GM19468 (cell line): ENCODE results near the gene MROH2A.
"Not testable (repeated sequence)": the region's sequence is repeated elsewhere in the genome, so short reads cannot be mapped to it uniquely, and the experiment has no call there.

Experiments
- ATAC-seq: cut with Tn5 transposase; IDR thresholded peaks from one replicate; pipeline ENCODE4 v1.9.1; 2021; ENCODE audit warnings: mild to moderate bottlenecking, moderate library complexity, moderate number of reproducible peaks; ENCODE audit not compliant: unreplicated experiment; ENCODE audit errors: extremely low read depth

Gene MROH2A

DNA sequence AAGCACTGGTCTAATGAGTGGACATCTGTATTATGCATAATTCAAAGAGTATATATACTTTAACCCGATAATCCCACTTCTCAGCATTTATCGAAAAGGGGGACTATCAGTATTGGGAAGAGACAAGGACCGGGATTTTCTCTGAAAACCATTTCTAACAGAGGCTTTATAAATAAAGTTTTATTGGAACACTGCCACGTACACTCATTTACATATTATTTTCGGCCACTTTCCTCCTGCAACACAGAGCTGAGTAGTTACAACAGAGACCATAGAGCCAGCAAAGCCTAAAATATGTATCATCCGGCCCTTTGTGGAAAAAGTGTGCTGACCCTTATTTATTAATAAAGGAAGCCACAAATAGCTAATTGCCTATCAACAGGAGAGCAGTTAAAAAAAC is 73.0 kb downstream of the MROH2A start:
- ATAC-seq: no peak

DNA sequence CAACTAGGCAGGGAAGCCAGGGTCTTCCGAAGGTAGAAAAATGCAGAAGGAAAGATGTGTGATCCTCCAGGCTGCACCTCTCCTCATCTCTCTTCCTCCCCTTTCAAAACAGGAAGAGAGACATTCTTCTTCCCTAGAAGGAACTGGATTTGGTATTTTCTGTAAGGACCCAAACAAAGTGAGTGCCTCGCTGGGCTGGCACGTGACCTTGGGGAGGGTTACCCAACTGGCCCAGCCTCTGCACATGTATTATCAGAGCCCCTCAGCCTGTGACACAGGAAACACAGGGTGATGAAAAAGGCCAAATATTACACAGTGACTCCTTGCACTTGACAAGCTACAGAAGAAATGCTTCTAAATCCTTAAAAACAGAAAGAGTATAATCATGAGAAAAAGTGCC is 73.9 kb downstream of the MROH2A start:
- no peak for ATAC-seq

DNA sequence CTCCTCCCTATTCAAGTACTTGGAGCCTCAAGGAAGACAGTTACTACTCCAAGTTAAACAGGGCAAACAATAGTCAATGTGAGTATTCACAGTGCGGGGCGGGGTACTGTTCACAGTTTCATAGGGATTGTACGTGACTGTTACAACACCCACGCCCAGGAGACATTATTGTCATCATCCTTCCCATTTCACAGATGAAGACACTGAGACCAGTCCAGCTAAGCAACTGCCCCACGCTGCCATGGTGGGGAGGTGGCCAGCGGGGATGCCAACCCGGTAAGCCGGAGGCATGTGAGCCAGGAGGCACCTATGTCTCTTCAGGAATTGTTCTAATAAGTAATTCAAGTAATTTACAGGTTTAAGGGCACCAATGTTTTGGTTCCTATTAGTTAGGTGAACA is 75.2 kb downstream of the MROH2A start:
- no peak for ATAC-seq

DNA sequence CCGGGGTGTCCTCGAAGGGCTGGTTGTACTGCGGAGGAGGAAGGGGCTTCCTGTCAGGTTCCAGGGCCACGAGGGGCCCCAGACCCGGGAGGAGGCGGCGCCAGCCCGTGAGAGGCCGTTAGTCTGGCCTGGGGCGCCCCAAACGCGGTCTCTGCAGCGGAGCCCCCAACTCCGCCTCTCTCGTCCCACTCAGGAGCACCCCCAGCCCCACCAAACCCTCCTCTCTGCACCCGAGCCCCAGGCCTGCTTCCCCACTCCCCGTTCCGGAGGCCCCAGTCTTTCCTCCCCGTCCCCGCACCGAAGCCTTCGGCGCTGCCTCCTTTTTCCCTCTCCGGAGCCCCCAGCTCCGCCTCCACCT is 75.7 kb downstream of the MROH2A start:
- ATAC-seq: no peak

DNA sequence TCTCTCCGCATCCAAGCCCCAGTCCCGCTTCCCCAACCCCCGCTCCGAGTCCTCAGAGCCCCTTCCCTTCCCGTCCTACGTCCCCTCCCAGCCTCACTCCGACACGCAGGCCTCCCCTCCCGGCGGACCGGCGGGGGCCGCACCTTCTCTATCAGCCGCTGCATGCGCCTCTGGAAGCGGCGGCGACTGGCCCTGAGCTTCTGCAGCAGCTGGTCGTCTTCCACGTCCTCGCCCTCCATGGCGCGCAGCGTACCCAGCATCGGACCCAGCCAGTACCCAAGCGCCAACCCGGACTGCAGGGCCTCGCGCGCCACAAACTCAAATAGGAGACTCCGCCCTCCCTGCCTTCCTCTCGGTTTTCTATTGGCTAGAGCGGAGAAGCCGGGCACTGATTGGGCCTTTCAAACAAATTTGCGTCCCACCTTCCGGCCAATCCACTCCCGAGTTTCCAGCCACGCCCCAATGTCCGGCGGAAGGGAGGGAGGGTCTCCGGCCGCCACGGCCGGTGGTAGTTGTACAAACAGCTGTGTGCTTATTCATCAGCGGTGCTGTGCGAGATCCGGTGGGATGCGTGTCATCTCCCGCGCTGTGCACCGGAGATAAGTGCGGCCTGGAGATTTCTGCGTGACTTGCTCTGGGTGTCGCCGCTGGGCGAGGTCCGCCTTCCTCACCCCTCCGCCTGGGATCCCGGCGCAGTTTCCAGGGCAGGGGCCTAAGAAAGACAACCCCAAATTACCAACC is 76.3 kb downstream of the MROH2A start, which contains the start of gene HJURP:
Gene HJURP (minus strand): TSS at position 295 of the 741 bp plus-strand sequence. CDS start 35 bp downstream, at position 260.
- ATAC-seq: peak; percentile 97

DNA sequence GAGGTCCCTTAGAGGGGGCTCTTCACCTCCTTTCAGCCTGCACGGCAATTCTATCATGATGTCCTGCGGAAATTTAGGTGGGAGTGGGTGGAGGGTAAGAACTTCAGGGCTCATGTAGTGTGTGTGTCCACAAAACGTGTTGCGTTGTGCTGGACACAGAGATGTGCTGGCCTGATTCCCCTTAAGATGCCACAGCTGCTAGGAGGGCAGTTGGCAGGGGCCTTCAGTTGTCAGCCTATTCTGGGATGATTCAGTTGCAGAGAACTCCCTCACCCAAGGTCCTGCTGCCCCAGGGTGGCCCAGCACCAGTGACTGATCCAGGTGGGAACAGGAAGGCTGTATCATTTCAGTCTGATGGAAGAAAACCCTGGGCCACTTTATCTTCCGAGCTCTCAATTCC is 77.2 kb downstream of the MROH2A start:
- no peak for ATAC-seq

DNA sequence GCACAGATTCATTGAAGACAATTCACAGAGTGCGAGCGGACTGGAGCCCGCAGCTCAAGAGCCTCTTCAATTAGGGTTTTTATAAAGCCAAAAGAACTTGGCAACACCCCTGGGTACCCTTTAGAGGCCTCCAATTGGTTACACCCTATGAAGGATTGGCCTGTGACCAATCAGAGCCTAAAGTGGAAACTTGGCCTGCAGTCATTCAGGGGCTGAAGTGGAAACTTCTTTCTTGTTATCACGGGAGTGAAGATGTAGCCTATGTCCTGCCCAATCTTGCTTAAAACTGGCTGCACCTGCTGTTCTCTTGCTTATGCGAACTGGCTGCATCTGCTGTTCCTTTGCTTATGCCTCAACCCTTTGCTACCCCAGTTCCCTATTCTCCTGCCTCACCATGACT is 78.1 kb downstream of the MROH2A start:
- no peak for ATAC-seq

DNA sequence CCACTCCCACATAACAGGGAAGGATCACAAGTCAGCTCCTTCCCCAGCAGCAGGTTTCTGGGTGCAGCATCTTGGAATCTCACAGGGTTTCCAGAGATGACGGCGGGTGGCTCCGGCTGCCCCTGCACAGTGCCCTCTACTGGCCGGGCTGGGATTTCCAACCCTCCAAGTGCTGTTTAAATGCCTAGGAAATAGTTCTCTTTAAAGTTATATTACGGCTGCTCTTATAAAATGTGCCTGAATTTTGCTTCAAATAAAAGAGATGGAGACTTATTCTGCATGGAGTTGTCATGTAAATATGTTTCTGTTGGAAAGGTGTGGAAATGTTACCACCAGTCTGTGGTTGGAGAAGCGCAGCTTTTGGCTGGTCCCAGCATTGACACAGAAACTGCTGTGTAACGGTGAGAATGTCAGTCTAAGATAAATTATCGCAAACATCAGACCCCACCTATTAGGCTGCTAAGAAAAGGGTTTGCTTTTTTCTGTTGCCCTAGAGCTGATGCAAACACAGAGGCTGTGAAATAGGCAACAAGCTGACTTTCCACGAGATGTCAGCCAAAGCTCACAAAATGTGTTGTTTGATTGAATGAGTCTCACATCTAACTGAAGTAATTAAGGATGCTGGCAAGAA is 79.5 kb downstream of the MROH2A start:
- ATAC-seq: no peak

DNA sequence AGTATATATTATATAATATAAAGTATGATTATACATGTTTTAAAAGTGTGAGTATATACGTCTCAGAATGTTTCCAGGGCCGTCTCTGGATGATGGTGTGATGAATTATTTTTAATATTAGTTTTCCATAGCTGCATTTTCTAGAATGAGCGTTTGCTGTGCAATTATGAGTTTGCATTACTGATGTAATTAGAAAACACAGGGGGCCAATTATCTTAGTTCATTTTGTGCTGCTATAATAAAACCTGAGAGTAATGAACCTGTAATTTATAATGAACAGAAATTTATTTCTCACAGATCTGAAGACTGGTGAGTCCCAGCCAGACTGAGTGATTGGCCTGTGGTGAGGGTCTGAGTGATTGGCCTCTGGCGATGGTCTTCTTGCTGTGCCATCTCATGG is 80.2 kb downstream of the MROH2A start:
- ATAC-seq: no peak

DNA sequence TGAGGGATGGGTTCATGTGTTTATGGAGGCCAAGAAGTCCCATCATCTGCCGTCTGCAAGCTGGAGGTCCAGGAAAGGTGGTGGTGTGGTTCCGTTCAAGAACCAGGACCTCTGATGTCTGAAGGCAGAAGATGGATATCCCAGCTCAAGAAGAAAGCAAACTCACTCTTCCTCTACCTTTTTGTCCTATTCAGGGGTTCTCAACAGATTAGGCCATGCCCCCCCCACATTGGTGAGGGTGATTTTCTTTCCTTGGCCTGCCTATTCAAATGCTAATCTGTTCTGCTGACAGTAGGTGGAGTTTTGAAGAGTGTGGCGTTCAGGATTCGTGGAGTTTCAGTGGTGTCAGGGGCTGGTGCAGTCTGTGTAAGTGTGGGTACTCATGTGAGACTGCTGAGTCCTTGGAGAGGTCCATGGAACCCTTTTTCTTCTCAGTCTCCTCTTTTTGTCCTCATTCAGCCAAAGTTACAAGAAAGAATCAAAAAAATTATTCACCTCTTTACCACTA is 84.2 kb downstream of the MROH2A start:
- ATAC-seq: no peak

DNA sequence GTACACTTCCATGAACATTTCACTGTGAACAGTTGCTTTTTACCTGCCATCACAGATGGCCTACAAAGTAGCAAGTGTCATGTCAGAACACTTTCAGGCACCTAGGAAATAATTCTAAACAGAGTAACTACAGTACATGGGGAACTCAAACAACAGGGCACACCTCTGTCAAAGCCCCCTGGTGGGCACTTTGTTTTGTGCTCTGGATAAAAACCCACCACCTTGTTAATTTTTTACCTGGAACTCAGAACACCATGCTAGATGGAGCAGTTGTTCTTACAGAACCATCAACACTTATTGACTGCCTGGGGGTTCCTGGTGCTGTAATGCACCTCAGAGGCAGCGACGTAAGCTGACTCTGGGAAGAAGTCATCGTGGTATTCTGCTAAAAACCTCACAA is 87.7 kb downstream of the MROH2A start:
- ATAC-seq: no peak

DNA sequence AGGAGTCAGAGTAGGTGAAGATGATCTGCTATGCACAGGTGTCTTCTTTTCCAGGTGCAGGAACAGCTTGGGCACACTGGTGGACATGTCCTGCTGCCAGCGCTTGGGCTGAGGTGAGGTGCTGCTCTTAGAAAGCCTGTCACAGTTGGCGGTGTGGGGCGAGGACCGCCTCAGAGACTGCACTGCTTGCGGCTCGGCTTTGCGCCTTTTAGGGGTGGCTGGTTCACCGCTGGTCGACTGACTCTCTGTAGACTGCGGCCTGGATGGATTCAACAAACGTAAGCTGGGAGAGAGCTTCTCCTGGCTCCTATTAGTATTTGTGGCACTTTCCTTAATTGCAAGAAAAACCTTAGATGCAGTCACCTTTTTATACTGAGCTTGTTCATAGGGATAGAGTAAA is 88.3 kb downstream of the MROH2A start:
- ATAC-seq: no peak

DNA sequence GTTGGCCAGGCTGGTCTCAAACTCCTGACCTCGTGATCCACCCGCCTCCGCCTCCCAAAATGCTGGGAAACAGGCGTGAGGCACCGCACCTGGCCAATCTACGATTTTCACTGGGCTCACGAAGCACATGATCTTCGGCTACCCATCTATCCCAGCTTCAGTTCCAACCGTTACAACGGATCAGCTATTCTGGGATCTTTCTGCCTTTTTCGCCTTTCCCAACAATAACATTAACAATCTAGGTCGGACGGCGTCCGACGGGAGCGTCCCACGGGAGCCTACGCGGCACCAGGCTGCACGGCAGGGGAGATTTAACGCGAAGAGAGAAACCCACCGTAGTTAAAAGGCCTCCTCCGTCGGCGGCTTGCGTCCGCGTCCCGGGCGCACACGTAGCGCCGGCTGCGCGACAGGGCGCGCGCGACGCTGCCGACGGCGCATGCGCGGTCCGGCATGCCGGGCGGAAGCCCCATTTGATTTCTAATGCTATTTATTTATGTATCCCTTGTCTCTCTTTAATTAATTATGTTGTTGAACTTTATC is 89.9 kb downstream of the MROH2A start, which contains the start of gene MSL3B:
Gene MSL3B (minus strand): TSS at position 394 of the 540 bp plus-strand sequence.
- ATAC-seq: no peak

DNA sequence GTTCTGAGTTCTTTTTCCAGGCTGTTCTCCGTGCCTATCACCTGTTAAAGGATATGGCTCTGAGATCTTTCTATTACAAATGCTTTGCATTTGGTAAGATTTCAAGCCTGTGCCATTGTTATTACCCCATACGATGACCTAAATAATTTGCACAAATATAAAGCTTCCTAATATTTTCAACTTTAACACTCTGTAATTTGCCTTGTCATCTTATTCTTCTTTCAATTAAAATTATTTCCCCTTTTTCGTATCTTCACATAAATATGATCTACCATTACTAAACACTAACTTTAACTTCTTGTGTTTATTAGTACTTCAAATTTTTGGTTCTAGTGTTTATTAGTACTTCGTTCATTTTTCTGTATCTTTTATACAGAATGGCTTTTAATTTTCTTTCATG is 93.3 kb downstream of the MROH2A start:
- no peak for ATAC-seq

DNA sequence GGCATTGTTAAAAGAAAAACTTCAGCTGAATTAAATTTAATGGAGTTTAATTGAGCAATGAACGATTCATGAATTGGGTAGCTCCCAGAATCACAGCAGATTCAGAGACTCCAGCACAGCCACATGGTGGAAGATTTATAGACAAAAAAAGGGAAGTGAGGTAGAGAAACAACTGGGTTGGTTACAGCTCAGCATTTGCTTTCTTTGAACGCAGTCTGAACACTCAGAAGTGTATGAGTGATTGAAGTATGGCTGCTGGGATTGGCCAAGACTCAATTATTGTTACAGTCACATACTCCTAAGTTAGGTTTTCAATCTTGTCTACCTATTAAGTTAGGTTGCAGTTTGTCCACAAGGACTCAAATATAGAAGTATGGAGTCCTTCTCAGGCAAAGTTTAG is 94.0 kb downstream of the MROH2A start:
- ATAC-seq: not testable (repeated sequence)

DNA sequence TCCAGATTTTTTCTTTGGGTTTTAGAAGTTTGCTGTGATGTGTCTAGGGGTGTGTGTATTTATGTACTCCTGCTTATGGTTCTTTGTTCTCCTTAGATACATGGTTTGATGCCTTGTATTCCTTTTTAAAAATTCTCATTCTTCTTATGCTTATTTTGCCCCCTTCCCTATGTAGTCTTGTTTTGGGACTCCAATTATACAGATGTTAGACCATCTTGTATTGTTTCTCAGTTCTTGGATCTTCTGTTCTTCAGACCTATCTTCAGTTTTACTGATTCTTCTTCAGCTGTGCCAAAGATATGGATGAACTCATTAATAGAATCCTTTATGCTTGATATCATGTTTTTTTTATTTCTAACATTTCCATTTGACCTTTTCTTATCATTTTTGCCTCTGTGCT is 104.2 kb downstream of the MROH2A start:
- ATAC-seq: no peak
